Activated CD4-positive, alpha-beta T cell treated with anti-CD3 and anti-CD28 coated beads for 48 hours (primary cell): ENCODE data around the gene FXYD5.
A peak's percentile ranks its signal among the peaks of the same experiment; 100 is the strongest.

ENCODE experiments used
- DNase-seq: peaks from one replicate; pipeline ENCODE4 v3.0.0-alpha.2; 2020

The FXYD5 gene

GRCh38 chr19:35157431-35157830 lies 2.9 kb downstream of the FXYD5 start:
- DNase-seq: no peak

GRCh38 chr19:35159606-35160005 lies 5.1 kb downstream of the FXYD5 start:
- no peak for DNase-seq

DNA sequence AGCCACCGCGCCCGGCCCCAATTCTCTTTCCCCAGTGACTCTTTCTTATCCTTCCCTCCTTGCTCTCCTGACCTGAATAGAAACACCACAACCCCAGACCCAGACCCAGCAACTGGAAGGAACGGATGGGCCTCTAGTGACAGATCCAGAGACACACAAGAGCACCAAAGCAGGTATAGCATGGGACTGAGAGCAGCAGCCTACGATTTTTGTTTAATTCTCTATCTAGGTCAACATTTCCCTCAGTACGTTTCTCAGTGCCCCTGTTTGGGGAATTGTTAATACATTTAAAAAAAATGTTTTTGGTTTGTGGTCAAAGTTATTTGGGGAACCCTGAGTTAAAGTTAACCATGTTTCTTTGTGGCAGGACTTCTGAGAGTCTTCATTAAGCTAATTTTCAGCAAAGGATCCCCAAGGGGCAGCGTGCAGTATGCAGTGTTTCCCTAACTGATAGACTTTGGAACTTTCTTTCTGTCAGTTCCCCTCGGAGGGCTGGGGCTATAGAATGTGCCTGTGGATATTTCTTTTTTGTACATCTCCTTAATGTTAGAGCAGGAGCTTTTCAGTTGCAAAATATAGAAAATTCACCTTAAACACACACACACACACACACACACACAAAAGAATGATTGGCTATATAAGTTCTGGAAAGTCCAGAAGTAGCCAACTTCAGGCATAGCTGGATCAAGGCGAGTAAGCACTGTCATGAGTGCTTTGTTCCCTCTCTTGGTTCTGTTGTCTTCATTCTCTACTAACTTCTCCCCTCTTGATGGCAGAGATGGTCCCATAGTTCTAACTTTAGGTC lies 6.3 kb downstream of the FXYD5 start:
- no peak for DNase-seq

DNA sequence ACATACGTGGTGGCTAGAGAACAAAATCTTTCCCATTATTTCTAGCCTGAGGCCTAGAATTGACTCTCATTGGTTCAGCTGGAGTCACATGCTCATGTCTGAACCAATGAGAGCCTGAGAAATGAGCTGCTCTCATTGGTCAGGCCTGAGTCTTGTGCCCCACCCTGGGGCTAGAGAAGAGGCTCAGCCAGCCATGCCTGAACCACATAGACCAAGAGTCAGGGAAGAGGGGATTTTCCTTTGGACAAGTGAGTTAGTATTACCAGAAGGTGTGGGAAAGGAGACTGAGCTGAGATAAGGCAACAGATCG lies 6.9 kb downstream of the FXYD5 start:
- DNase-seq: no peak

DNA sequence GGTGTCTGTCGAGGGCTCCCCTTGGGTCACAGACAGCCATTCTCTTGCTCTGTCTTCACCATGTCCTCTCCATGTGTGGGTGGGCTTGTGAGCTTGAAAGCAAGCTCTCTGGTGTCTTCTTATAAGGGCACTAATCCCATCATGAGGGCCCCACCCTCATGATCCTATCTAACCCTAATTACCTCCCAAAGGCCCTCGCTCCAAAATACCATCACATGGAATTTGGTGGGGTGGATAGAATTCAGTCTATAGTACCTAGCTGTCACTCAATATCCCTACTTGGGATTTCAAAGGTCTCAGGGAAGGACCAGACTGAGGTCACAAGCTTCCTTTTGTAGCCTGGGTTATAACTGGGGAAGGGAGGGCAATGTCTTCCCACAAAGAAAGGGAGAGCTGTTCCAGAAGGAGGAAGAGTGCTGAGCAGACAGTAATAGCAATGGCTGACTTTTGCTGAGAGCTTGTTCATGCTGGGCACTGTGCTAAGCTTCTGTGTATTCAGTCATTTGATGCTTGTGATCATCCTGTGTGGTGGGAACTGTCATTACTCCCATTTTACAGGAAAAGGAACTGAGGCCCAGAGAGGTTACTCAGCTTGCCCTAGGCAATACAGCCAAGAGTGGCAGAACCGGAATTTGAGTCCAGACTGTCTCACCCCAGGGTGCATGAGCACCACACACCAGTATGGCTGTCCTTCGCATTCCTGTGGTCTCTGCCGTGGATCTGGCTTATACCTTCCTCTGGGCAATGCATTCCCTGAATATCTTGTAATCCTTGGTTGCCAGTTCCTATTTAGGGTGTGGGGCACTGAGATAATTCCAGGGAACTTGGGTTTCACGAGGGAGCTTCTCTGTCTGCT lies 8.2 kb downstream of the FXYD5 start:
- DNase-seq: no peak

DNA sequence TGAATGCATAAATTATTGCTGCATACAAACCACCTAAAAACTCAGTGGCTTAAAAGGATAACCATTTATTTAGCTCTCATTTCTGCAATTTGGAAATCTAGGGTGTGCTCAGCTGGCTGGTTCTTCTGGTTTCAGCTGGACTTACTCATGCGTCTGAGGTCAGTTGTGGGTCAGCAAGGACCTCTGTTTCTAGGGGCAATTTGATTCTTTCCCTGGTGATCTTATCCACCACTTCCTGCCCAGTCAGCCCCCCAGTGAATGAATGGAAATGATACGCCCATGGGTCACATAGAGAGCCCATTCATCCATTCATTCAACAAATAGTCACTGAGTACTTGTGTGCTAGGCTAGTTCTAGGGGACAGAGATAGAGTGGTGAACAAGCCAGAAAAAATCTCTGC lies 9.9 kb downstream of the FXYD5 start:
- no peak for DNase-seq

GRCh38 chr19:35165200-35166058 lies 10.9 kb downstream of the FXYD5 start:
- no peak for DNase-seq

- DNase-seq: peak; percentile 27
These were observed 11.8 kb downstream of the FXYD5 start for GRCh38 chr19:35166100-35167063.

- no peak for DNase-seq
These were observed 12.9 kb downstream of the FXYD5 start for GRCh38 chr19:35167251-35168119.

DNA sequence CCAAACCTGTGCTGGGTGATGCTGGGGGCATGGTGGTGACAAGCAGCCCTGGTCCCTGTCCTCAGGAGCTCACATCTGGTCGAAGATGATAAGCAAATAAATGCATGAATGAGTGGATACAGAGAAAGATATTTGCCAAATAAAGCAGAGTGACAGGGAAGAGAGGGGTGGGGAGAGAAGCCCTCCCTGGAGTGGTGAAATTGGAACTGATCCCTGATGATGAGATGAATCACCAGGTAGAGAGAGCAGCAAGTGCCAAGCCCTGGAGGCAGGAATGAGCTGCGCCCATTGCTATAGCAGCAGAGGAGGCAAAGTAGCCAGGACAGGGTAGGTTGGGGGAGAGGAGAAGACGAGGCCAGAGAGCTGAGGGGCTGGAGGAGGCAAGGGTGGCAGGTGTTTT lies 13.7 kb downstream of the FXYD5 start:
- no peak for DNase-seq

- DNase-seq: no peak
These were observed 14.9 kb downstream of the FXYD5 start for GRCh38 chr19:35169221-35169995.

DNA sequence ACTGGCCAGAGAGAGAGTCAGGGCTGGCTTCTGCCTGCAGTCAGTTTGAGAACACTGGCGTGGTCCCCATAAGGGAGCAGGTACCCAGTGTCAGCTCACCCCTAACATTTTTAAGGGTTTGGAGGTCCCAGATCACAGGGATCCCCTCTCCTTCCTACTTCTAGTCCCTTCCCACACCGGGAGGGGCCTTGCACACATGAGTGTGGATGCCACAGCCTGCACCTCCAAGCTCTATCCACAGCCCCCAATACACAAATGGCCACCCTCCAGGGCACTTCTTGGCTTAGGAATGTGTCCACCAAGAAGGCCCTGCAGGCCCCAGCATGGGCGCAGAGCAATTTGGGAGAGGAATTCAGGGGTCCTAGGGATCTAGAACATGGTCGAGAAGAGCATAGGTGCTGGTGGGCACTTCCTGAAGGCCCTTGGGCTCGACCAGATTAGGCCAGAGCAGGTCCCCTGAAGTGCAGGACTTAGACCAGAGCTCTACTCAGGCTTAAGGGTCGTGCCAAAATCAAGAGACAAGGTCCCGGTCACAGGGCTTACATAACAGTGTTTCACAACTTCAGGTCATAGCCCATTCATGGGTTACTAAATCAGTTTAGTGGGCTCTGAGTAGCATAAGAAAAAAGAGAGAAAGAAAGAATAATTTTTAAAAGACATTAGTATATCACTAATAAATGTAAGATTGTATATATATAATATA lies 16.0 kb downstream of the FXYD5 start:
- no peak for DNase-seq

GRCh38 chr19:35171730-35172129 lies 17.2 kb downstream of the FXYD5 start:
- DNase-seq: no peak

- no peak for DNase-seq
These were observed 19.7 kb downstream of the FXYD5 start for GRCh38 chr19:35174226-35174625.

GRCh38 chr19:35176181-35176570 lies 21.6 kb downstream of the FXYD5 start:
- no peak for DNase-seq

- no peak for DNase-seq
These were observed 23.1 kb downstream of the FXYD5 start for GRCh38 chr19:35177377-35178274.

DNA sequence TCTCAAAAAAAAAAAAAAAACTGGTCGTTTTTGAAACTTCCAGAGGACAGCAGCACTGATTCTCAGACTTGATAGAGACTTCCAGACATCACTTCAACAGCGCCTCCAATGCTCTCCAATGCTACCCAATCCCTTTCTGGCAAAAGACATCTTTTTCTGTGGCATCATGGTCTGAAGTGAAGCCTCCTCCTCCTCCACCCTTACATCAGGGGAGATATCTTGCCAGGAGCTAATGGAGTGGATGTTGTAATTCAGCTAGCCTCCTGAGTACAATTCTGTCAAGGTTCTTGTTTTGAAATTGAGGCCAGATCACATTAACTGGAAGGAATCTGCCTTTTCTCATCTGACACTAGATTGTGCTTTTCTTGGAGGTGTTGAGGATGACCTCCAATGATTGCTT lies 24.2 kb downstream of the FXYD5 start:
- DNase-seq: no peak

DNA sequence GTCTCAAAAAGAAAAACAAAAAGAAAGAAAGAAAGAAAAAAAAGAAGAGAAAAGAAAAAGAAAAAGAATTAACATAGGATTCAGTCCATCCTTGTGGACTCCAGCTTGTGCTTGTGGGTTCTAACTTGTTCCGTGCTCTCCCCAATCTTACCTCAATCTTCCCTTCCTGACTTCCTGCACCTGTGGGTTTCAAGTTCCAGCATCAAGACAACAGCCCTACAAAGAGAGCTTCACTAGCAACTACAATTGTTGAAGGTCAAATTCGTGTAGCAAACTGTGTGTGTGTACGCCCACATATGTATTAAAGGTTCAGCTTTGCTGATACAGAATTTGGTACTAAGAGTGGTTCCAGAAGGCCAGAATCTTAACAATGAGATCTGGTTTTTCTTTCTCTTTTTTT lies 25.3 kb downstream of the FXYD5 start:
- no peak for DNase-seq

DNA sequence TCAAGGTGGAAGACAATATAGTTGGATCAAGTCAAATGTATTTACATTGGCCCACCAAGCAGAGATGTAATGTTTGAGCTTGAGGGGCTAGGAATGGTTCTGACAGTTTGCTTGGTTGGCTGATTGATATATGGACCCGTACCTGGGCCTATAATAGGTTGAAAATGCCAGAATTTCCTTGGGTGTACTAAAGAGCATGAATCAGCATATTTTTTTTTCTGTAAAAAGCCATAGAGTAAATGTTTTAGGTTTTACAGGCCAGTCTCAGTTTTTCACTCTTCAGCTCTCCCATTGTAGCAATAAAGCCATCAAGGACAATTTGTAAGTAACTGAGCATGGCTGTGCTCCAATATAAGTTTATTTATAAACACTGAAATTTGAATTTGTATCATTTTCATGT lies 26.9 kb downstream of the FXYD5 start:
- DNase-seq: no peak
